GM21619 (cell line): ENCODE measurements around the gene FOXF2.
A peak's percentile ranks its signal among the peaks of the same experiment; 100 is the strongest.

Experiments used
- ATAC-seq: cut with Tn5 transposase; IDR thresholded peaks from one replicate; pipeline ENCODE4 v1.9.1; 2021; ENCODE audit not compliant: unreplicated experiment

The FOXF2 gene

GRCh38 chr6:1390133-1390945 is 963 bp downstream of the FOXF2 start:
- no peak for ATAC-seq

DNA sequence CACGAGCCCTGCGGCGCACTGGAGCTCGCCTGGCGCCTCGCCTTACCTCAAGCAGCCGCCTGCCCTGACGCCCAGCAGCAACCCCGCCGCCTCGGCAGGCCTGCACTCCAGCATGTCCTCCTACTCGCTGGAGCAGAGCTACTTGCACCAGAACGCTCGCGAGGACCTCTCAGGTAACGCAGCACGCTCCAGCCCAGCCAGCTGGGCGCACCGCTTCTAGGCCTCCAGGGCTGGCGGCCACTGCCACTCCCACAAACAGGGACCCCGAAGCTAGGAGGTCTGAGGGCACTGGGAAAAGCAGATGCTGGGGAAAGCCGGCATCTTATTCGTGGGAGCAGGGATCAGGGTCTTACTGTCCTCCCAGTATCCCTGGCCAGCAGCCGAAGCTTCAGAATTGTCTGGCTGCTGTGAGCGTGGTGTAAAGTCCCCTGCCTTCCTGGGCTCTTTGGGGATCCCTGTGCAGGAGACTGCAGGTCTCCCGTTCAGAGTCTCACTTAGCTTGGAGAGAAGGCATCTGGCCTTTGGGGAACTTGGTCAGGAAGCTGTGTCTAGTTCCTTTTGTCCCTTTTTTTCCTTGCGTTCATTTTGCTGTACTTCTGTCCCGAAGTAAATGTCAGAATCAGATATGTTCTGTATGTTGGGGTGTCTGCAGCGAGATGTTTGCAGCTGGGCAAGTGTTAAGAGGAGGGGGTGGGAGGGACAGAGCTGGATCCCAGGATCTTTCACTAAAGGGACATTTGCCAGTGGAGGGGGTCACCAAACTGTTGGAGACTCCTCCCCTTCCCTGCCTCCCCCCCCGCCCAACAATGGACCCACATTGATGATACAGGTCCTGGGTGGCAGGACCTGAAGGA is 1.8 kb downstream of the FOXF2 start:
- no peak for ATAC-seq

- ATAC-seq: no peak
Measured at GRCh38 chr6:1391800-1392309, 2.5 kb downstream of the FOXF2 start.

GRCh38 chr6:1392813-1393640 is 3.7 kb downstream of the FOXF2 start:
- no peak for ATAC-seq

DNA sequence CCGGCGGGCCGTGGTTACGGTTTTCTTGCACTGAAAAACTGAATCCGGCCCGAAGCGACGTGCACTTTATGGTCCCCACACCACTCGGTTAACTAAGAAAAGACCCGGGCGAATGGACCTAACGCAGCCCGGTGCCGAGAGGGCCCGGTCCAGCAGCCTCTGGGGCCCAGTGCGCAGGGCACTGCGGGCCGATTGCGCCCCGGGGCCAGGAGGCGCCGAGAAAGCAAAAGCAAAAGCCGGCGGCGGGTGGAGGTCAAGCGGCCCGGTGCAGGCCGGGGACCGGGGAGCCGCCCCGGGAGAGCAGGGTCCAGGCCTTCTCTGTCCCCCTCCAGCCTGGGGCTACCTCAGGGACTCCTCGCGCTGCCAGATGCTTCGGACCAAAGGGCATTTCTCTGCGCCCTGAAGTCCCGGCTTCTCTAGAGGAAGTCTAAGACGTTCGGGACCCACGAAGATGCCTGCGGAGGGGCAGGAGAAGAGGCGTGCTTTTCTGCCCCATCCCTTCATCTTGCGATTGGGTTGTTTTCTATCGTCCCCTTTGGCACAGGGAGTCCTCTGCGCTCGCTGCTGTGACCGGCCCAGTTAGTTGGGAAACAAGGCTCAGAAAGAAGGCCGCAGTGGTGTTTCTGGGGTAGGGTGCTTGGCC is 4.4 kb downstream of the FOXF2 start:
- no peak for ATAC-seq

GRCh38 chr6:1394514-1395463 is 5.4 kb downstream of the FOXF2 start:
- ATAC-seq: no peak

DNA sequence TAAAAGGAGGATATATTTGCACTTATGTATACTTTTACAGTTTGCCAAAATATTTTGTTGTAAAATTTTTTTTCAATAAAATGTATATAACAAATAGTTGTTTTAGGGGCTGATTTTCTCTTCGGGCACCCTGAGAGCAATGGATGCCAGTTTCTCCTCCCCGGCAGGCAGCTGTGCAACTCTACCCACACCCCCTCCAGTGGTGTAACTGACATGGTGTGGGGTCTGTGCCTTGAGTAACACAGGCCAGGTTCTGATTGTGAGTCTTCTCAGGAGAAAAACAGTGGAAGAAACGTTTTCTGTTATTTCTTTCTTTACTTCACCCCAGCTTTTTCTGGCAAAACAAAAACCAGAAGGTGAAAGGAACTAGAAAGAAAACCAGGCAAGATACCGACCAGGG is 6.1 kb downstream of the FOXF2 start:
- no peak for ATAC-seq

DNA sequence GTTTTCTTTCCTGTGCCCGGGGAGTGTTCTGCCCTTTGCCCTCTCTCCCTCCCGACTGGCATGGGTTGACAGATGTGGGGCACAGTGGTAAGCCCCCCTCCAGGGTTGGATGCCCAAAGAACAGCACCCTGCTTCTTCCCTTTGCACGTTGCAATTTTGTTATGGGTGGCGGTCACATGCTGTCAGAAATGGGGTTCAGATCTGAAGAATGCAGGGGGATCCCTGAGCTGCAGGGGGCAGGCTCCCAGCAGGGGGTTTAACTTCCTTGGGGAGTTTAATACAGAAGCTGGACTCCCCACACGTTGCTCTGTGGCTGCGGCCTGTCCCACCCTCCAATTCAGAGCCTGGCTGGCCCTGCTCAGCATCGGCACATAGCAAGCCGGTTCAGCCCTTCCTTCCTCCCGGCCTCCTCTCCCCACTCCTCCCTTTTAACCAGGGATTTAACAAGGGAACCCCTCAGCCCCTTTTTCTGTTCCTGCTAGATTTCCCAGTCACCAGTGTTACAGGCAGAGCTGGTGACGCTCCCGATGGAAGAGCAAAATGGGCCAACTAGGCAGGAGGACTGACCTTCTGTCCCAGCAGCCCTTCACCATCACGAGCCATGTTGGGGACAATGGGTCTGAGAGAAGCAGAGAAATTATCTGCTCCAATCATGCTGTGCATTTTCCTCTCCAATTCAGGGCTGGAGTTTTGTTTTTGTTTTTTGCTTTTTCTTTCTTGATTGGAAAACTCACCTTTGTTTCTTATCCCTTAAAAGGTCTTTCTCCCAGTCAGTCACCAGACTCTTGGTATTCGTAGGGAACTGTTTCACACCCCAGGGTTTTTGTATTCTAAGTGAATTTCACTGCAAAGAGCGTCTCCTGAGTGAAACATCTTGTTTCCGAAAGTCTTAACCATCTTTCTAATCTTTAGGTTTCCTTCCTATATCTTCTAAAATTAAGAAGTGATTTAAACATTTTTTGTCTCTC is 6.8 kb downstream of the FOXF2 start:
- no peak for ATAC-seq

DNA sequence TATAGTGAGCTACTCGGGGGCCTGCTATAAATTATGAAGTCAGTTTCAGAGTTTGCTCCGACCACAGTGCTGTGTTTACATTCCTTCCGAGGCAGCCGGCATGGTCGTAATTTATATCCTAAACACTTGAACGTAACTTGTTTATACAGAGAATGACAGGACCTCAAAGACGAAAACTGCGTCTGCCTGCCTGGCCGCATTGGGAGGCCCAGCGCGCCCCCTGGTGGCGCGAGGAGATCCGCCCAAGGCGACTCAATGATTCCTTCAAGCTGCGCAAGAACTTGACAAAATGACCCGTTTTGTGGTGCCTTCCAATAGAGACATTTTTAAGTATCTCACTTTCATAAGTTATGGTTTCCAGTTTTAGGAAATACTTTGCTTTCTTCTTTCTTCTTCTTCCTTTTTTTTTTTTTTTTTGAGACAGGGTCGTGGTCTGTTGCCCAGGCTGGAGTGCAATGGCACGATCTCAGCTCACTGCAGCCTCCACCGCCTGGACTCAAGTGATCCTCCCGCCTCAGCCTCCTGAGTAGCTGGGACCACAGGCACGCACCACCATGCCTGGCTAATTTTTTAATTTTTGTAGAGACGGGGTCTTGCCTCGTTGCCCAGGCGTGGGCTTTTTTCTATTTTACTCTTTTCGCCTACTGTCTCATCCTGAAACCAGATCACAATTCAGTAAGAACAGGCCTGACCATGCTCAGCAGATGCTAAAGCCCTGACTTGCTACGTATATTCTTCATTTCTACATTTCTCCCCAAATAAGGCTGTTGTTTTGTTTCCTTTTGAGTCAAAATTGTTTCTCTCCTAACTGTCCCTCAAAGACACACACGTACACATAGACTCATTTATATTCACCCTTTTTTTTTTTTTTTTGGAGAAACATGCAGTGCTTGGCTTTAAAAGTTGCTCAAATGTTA is 7.8 kb downstream of the FOXF2 start:
- ATAC-seq: peak; percentile 58

DNA sequence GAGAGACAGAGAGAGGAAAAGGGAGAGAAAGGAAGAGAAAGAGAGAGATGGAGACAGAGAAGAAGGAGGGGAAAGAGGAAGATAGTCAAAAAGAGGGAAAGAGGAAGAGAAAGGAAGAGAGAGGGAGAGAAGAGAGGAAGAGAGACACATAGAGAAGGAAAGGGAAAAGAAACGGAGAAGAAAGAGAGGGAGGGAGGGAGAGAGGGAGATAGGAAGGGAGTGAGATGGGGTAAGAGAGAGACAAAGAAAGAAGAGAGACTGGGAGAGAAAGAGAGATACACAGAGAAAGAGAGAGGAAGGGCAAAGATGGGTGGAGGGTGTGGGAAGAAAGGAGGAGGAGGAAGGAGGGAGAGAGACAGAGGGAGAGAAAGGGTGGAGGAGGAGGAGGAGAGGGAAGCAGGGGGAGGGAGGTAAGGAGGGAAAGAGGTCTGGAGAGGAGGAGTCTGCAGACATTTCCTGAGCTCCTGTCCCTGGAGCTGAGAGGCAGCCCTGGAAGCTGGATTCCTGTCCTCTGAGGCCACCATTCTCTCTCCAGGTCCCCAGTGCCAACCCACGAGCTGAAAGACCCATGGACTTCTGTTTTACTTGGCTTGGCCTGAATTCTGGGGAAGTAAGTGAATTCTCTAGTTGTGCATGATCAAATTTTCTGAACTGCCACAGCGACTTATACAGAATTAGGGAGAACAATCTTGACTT is 9.9 kb downstream of the FOXF2 start:
- ATAC-seq: no peak

DNA sequence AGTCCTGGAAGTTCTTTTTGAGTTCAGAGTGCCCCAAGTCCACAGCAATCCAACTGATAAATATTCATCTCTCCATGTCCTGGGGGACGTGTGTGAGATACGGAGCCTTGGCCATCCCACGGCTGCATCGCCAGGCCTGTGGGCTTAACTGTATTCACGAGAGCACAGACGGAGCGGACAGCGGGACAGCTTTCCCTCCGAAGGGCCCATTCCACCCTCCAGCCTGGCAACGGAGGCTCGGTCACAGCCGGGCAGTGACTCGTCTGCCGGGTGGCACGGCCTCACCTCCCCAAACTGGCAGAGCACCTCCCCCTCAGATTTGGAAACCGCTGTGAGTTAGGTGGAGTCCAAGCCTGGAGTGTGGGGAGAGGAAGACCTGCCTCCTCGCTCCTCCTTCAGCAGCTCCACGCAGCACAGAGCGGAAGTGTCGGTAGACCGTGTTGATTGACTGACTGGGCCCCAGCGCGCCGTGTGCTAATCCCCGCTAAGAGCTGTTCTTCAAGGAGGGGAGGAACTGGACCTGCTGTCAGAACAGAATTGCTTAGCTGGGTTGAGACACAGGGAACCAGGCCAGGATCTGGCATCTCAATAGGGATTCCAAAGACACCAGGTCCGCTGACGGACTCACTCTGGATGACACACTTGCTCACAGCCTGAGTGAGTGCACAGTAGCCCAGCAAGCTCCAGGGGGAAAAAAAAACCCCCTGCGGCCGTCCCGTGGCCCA is 10.9 kb downstream of the FOXF2 start:
- no peak for ATAC-seq

DNA sequence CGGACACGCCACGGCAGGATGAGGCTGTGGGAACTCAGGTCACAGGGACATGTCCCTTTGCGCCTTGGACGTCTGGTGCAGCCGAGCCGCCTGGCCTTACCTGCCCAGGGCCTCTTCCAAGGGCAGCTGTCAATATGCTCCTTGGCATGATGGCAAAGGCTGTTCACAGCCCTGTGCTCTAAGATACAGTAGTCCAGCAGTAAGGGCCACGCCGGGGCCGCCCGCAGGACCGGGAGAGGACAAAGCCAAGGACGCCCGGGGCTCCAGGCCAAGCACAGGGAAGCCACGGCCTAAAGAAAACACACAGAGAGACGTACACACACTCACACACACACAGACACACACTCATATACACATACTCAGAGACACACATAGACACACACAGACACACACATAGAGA is 13.0 kb downstream of the FOXF2 start:
- no peak for ATAC-seq

DNA sequence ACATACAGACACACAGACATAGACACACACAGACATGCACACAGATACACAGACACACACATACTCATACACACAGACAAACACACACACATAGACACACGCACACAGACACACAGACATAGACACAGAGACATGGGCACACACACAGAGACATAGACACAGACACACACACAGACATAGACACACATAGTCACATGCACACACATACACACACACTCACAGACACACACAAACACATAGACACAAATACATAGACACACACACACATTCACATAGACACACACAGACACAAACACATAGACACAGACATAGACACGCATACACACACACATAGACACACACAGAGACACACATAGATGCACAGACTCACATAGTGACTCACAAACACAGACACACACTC is 13.5 kb downstream of the FOXF2 start:
- ATAC-seq: no peak

- ATAC-seq: no peak
Measured at GRCh38 chr6:1403851-1404712, 14.7 kb downstream of the FOXF2 start.

GRCh38 chr6:1404713-1405098 is 15.3 kb downstream of the FOXF2 start:
- ATAC-seq: no peak
